HepG2 (cell line): ENCODE measurements around the gene JPT1. TPM values are rescaled to one million over a fixed set of nuclear protein-coding genes. Genes with fewer than 3 reads are reported as not detected.

Experiments used
- ADNP ChIP-seq: sonication (generic); formaldehyde crosslinking; IDR thresholded peaks from 2 replicates; pipeline ENCODE4 v1.4.0; 2020; ENCODE audit warnings: missing genetic modification reagents
- AGO1 ChIP-seq: fragments of 200-400 bp; formaldehyde crosslinking; IDR thresholded peaks from 2 replicates; pipeline ENCODE4 v1.6.1; 2017; ENCODE audit warnings: mild to moderate bottlenecking, low read depth, low read length, moderate library complexity; ENCODE audit not compliant: poor library complexity, severe bottlenecking
- ARID2 ChIP-seq: sonication (generic); formaldehyde crosslinking; IDR thresholded peaks from 2 replicates; pipeline ENCODE4 v1.8.1; 2022; ENCODE audit warnings: mild to moderate bottlenecking, missing genetic modification reagents, borderline replicate concordance
- CC2D1A ChIP-seq: sonication (generic); formaldehyde crosslinking; IDR thresholded peaks from 2 replicates; pipeline ENCODE4 v1.8.1; 2023; ENCODE audit warnings: mild to moderate bottlenecking, missing genetic modification reagents
- IKZF1 ChIP-seq: fragments of 450-650 bp; IDR thresholded peaks from 2 replicates; pipeline ENCODE4 v1.7.1; 2016
- JDP2 ChIP-seq: sonication (generic); formaldehyde crosslinking; IDR thresholded peaks from 2 replicates; pipeline ENCODE4 v1.8.1; 2022; ENCODE audit warnings: missing genetic modification reagents, borderline replicate concordance
- KMT2A ChIP-seq: sonication (generic); formaldehyde crosslinking; IDR thresholded peaks from 2 replicates; pipeline ENCODE4 v1.4.0; 2020; ENCODE audit warnings: missing genetic modification reagents
- MXI1 ChIP-seq: IDR thresholded peaks from 3 replicates; pipeline ENCODE4 v1.6.1; 2012; ENCODE audit warnings: low read depth, low read length, inconsistent platforms, borderline replicate concordance
- SIN3B ChIP-seq: fragments of 150-350 bp; IDR thresholded peaks from 2 replicates; pipeline ENCODE4 v1.6.1; 2014; ENCODE audit warnings: low read length
- SOX5 ChIP-seq: IDR thresholded peaks from 2 replicates; pipeline ENCODE4 v1.6.1; 2016; ENCODE audit warnings: borderline replicate concordance
- SRSF4 ChIP-seq: fragments of 200-400 bp; formaldehyde crosslinking; IDR thresholded peaks from one replicate; pipeline ENCODE4 v1.6.1; 2018; ENCODE audit warnings: mild to moderate bottlenecking, low read depth, low read length, moderate library complexity; ENCODE audit not compliant: poor library complexity, severe bottlenecking
- ZFAT ChIP-seq: sonication (generic); formaldehyde crosslinking; conservative IDR thresholded peaks from 2 replicates; pipeline ENCODE4 v1.8.1; 2023; ENCODE audit warnings: missing genetic modification reagents, inconsistent platforms
- ZNF138 ChIP-seq: sonication (generic); formaldehyde crosslinking; IDR thresholded peaks from 2 replicates; pipeline ENCODE4 v1.5.0; 2020; ENCODE audit warnings: mild to moderate bottlenecking, low read depth, missing genetic modification reagents
- ZNF17 ChIP-seq: sonication (generic); formaldehyde crosslinking; IDR thresholded peaks from 2 replicates; pipeline ENCODE4 v1.5.0; 2020; ENCODE audit warnings: mild to moderate bottlenecking, missing genetic modification reagents
- ZNF263 ChIP-seq: sonication (generic); formaldehyde crosslinking; IDR thresholded peaks from 2 replicates; pipeline ENCODE4 v1.4.0; 2020; ENCODE audit warnings: missing genetic modification reagents
- ZNF441 ChIP-seq: sonication (generic); formaldehyde crosslinking; IDR thresholded peaks from 2 replicates; pipeline ENCODE4 v1.7.0; 2021; ENCODE audit warnings: missing genetic modification reagents, borderline replicate concordance
- ZNF484 ChIP-seq: sonication (generic); formaldehyde crosslinking; IDR thresholded peaks from 2 replicates; pipeline ENCODE4 v1.5.1; 2020; ENCODE audit warnings: mild to moderate bottlenecking, low read depth, missing genetic modification reagents, borderline replicate concordance
- ZSCAN30 ChIP-seq: sonication (generic); formaldehyde crosslinking; IDR thresholded peaks from 2 replicates; pipeline ENCODE4 v1.5.0; 2020; ENCODE audit warnings: mild to moderate bottlenecking, missing genetic modification reagents
- polyA plus RNA-seq, 8 experiments: library from polyadenylated mRNA; depleted of rRNA in 3 of 8; stranded (reverse) in 7 of 8; unstranded in 1 of 8; fragments of >200 nt; fragmentation: Illumina TruSeq in 4 of 8; extraction: Trizol in 4 of 8; gene quantifications; 2 replicates each; pipeline versions ENCODE4 v1.2.1 to v1.2.3, GENCODE V29; 2011 to 2016; ENCODE audit warnings: low read depth in 4 of 8, missing spikeins in 1 of 8, mixed read lengths in 1 of 8; ENCODE audit not compliant: insufficient read depth in 1 of 8
- total RNA-seq, 5 experiments: library from RNA; depleted of rRNA; stranded (reverse); fragments of >200 nt; fragmentation: Illumina TruSeq; extraction: Trizol; gene quantifications; 2 replicates each; pipeline ENCODE4 v1.2.3, GENCODE V29; 2016; ENCODE audit warnings: low read depth in 1 of 5
- TF ChIP-seq, protein P1 (sequence below): sonication (generic); formaldehyde crosslinking; IDR thresholded peaks from 2 replicates; pipeline ENCODE4 v1.4.0; 2020; ENCODE audit warnings: missing genetic modification reagents, borderline replicate concordance
- TF ChIP-seq, protein P2 (sequence below): sonication (generic); formaldehyde crosslinking; IDR thresholded peaks from 2 replicates; pipeline ENCODE4 v1.5.0; 2020; ENCODE audit warnings: missing genetic modification reagents
- TF ChIP-seq, protein P3 (sequence below): sonication (generic); formaldehyde crosslinking; IDR thresholded peaks from 2 replicates; pipeline ENCODE4 v1.4.0; 2020; ENCODE audit warnings: missing genetic modification reagents, mild to moderate bottlenecking, borderline replicate concordance
- TF ChIP-seq, protein P4 (sequence below): IDR thresholded peaks from 2 replicates; pipeline ENCODE4 v1.6.1; 2016; ENCODE audit warnings: low read depth, control low read depth

JPT1 gene
- total and polyA plus RNA-seq, 2 of the 13 experiments (the other 11 are each of a cell fraction or from before 2014, with no cell fraction given), result 43.3 to 256 TPM

DNA sequence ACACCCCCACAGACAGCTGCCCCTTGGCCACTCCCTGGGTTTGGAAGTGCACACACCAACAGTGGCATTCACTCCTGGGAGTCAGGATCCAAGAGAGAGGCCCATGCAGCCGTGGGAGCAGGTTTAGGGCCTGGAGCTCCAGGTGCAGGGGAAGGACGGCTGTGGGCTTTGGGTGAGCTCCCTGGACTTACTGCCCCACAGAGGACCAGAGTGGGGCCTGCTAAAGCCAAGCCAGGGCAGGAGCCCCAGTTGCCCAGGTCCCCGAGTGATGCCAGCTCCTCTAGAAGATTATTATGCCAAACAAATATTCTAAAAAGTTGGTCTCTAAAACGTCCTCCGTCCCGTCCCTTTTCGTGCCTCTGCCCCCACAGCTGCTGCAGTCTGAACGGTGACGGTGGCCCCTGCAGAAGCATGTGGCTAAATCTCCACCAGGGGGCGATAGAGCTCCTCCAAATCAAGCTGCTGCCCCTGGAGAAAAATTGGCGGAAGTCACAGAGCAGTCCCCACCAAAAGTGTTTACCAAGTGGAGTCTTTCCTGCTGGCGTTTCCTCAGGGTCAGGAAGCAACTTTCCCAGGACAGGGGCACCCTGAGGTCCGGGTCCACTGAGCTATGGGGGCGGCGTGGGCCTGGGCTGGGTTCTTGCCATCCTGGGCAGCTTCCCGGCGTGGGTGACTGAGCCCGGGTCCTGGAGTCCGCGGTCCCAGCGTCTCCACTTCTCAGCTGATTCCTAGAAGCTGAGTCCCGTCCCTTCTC, 40.3 kb downstream of the JPT1 start (continued):
- TF ChIP-seq, protein P1, sequence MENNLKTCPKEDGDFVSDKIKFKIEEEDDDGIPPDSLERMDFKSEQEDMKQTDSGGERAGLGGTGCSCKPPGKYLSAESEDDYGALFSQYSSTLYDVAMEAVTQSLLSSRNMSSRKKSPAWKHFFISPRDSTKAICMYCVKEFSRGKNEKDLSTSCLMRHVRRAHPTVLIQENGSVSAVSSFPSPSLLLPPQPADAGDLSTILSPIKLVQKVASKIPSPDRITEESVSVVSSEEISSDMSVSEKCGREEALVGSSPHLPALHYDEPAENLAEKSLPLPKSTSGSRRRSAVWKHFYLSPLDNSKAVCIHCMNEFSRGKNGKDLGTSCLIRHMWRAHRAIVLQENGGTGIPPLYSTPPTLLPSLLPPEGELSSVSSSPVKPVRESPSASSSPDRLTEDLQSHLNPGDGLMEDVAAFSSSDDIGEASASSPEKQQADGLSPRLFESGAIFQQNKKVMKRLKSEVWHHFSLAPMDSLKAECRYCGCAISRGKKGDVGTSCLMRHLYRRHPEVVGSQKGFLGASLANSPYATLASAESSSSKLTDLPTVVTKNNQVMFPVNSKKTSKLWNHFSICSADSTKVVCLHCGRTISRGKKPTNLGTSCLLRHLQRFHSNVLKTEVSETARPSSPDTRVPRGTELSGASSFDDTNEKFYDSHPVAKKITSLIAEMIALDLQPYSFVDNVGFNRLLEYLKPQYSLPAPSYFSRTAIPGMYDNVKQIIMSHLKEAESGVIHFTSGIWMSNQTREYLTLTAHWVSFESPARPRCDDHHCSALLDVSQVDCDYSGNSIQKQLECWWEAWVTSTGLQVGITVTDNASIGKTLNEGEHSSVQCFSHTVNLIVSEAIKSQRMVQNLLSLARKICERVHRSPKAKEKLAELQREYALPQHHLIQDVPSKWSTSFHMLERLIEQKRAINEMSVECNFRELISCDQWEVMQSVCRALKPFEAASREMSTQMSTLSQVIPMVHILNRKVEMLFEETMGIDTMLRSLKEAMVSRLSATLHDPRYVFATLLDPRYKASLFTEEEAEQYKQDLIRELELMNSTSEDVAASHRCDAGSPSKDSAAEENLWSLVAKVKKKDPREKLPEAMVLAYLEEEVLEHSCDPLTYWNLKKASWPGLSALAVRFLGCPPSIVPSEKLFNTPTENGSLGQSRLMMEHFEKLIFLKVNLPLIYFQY (CRISPR knock-in tag), result no peak
- TF ChIP-seq KMT2A (CRISPR knock-in tag), result no peak; the same call in 1 of the 2 replicates
- TF ChIP-seq ZNF441 (CRISPR knock-in tag), result no peak
- 0 out of 2 replicates have a peak, but pooled peaks have one; percentile 56 for TF ChIP-seq ZNF484 (CRISPR knock-in tag)
- TF ChIP-seq SIN3B, result no peak; the same call in 1 of the 2 replicates
- no peak; the same call in 1 of the 2 replicates for TF ChIP-seq SOX5 (CRISPR knock-in tag)
- TF ChIP-seq JDP2 (CRISPR knock-in tag), result no peak
- TF ChIP-seq ZFAT, result no peak
- TF ChIP-seq AGO1, result peak; percentile 27
- TF ChIP-seq ZNF263 (CRISPR knock-in tag), result no peak
- no peak for TF ChIP-seq ARID2 (CRISPR knock-in tag)
- TF ChIP-seq, protein P2, sequence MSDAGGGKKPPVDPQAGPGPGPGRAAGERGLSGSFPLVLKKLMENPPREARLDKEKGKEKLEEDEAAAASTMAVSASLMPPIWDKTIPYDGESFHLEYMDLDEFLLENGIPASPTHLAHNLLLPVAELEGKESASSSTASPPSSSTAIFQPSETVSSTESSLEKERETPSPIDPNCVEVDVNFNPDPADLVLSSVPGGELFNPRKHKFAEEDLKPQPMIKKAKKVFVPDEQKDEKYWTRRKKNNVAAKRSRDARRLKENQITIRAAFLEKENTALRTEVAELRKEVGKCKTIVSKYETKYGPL (CRISPR knock-in tag), result no peak
- TF ChIP-seq, protein P3, sequence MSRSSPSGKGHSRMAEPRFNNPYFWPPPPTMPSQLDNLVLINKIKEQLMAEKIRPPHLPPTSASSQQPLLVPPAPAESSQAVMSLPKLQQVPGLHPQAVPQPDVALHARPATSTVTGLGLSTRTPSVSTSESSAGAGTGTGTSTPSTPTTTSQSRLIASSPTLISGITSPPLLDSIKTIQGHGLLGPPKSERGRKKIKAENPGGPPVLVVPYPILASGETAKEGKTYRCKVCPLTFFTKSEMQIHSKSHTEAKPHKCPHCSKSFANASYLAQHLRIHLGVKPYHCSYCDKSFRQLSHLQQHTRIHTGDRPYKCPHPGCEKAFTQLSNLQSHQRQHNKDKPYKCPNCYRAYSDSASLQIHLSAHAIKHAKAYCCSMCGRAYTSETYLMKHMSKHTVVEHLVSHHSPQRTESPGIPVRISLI (CRISPR knock-in tag), result peak; percentile 73
- no peak for TF ChIP-seq ADNP
- TF ChIP-seq ZNF17, result no peak
- no peak for TF ChIP-seq CC2D1A (CRISPR knock-in tag)
- TF ChIP-seq SRSF4, result no peak
- TF ChIP-seq, protein P4, sequence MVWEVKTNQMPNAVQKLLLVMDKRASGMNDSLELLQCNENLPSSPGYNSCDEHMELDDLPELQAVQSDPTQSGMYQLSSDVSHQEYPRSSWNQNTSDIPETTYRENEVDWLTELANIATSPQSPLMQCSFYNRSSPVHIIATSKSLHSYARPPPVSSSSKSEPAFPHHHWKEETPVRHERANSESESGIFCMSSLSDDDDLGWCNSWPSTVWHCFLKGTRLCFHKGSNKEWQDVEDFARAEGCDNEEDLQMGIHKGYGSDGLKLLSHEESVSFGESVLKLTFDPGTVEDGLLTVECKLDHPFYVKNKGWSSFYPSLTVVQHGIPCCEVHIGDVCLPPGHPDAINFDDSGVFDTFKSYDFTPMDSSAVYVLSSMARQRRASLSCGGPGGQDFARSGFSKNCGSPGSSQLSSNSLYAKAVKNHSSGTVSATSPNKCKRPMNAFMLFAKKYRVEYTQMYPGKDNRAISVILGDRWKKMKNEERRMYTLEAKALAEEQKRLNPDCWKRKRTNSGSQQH, result 0 out of 2 replicates have a peak, but pooled peaks have one; percentile 42
- TF ChIP-seq MXI1, result peak; percentile 59; the same call in 1 of the 3 replicates
- no peak for TF ChIP-seq IKZF1
- no peak for TF ChIP-seq ZNF138 (CRISPR knock-in tag)
- no peak for TF ChIP-seq ZSCAN30 (CRISPR knock-in tag)
